ENCODE data around the gene CENPO.

CENPO gene

GRCh38 chr2:24839729-24840128 is 46.5 kb downstream of the CENPO start:
- DNase-seq: no peak

- DNase-seq: no peak
Observed at GRCh38 chr2:24840164-24840869, 47.1 kb downstream of the CENPO start.

- no peak for DNase-seq
Observed at GRCh38 chr2:24840962-24841945, 48.0 kb downstream of the CENPO start.

GRCh38 chr2:24842081-24843050 is 49.1 kb downstream of the CENPO start:
- DNase-seq: no peak

GRCh38 chr2:24843330-24843860 is 50.2 kb downstream of the CENPO start:
- DNase-seq: no peak

- DNase-seq: no peak
Observed at GRCh38 chr2:24844023-24844685, 50.9 kb downstream of the CENPO start.

- DNase-seq: no peak
Observed at GRCh38 chr2:24845691-24846090, 52.5 kb downstream of the CENPO start.

GRCh38 chr2:24850944-24851343 is 57.7 kb downstream of the CENPO start:
- DNase-seq: no peak

- no peak for DNase-seq
Observed at GRCh38 chr2:24852026-24852425, 58.8 kb downstream of the CENPO start.

- DNase-seq: no peak
Observed at GRCh38 chr2:24852431-24853020, 59.3 kb downstream of the CENPO start.

GRCh38 chr2:24853046-24853445 is 59.8 kb downstream of the CENPO start:
- DNase-seq: no peak

- no peak for DNase-seq
Observed at GRCh38 chr2:24853996-24854395, 60.8 kb downstream of the CENPO start.

- no peak for DNase-seq
Observed at GRCh38 chr2:24855022-24855622, 61.9 kb downstream of the CENPO start.

GRCh38 chr2:24855726-24856125 is 62.5 kb downstream of the CENPO start:
- DNase-seq: no peak

- DNase-seq: no peak
Observed at GRCh38 chr2:24856791-24857211, 63.6 kb downstream of the CENPO start.

GRCh38 chr2:24857746-24858145 is 64.5 kb downstream of the CENPO start:
- DNase-seq: no peak

GRCh38 chr2:24858996-24859395 is 65.8 kb downstream of the CENPO start:
- no peak for DNase-seq

- no peak for DNase-seq
Observed at GRCh38 chr2:24859968-24860600, 66.9 kb downstream of the CENPO start.

- DNase-seq: no peak
Observed at GRCh38 chr2:24860631-24861030, 67.4 kb downstream of the CENPO start.

GRCh38 chr2:24861500-24861899 is 68.3 kb downstream of the CENPO start:
- DNase-seq: no peak

GRCh38 chr2:24863641-24864040 is 70.4 kb downstream of the CENPO start:
- DNase-seq: no peak
